T1000 (cell line): ENCODE results near the gene MEG3.

Experiments used
- DNase-seq: peaks from one replicate; lab custom pipeline; 2025; ENCODE audit warnings: mixed read lengths; lab: John Stamatoyannopoulos, UW

The MEG3 gene

DNA sequence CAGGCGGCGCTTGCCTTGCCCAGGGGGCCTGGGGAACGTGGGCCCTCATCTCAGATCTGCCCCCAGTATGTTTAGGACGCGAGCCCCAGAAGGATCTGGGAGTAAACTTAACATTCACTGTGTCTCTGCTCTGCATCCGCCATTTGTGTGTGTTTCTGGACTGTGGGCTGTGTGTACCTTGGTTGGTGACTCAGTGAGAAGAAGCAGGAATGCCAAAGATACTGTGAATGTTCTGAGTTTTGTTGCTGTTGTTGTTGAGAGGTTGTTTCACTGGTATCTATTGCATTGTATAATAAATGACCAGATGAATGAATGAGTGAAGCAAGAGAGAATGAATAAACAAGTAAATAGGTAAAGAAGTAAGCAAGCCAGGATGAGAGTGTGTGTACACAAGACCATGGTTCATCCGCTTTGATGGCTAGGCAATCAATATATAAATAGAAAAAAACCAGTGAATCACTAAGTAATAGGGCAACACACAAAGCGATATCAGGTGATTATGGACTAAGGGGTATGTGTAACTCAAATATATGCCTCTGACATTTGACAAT is 20.5 kb downstream of the MEG3 start:
- no peak for DNase-seq

GRCh38 chr14:100849115-100849781 is 23.3 kb downstream of the MEG3 start:
- no peak for DNase-seq

- peak; percentile 28 for DNase-seq
These were observed 25.1 kb downstream of the MEG3 start for GRCh38 chr14:100850841-100851585.

DNA sequence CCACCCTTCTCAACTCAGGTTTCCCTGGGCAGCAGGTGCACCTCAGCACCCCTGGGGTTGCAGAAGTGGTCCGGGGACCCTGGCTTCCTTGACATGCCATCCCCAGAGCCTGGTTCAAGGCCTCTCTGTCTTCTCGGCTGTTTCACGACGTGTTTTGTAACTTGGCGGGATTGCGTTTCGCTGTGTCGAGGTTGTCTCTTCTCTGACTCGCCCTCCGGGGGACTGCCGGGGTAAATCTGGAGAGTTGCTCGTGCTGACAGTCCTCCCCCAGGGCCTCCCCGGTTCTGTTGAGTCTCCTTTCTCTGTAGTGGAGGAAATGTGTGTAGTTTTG is 25.6 kb downstream of the MEG3 start:
- DNase-seq: no peak

DNA sequence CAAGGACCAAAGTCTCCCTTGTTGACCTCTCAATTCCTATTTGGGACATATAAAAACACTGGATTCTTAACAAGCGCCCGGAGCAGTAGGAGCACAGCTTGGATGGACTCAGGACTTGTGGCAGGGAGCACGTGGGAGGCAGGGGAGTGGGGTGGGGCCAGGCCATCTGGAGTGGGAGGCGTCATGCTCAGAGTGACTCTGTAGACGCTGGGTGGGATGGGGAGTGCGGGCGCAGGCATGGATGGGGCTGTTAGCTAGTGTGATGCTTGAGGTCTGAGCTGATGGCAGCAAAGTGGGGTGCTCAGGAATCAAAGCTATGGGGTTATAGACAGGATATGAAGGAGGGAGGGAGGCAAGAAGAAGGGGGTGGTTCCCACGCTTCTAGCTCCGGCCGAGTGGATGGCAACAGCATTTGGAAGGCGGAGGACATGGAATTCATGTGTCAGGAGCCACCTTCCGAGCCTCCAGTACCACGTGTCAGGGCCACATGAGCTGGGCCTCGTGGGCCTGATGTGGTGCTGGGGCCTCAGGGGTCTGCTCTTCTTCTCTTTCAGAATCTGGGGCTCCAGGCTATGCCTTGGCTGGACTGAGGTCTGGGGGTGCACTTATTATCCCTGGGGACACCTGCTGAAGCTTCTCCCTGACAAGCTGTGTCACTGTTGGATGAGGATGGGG is 26.2 kb downstream of the MEG3 start:
- DNase-seq: no peak

DNA sequence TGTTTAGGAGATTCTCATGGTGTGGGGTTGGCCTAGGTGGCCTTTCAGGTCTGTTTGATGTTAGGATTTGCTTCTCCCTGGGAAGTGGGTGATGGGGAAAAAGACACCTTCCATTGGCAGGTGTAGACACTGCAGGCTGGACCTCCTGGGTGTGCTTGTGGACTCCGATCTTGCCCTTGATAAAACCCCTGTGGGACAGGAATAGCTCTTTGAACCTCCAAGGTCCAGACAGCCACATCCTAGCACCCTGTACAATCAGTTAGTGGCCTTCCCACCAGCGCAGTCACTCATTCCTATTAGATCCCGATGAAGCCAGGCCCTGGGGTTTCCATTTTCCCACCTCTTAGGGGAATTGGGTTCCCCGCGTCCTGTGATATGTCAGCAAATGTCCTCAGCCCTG is 28.5 kb downstream of the MEG3 start:
- no peak for DNase-seq

DNA sequence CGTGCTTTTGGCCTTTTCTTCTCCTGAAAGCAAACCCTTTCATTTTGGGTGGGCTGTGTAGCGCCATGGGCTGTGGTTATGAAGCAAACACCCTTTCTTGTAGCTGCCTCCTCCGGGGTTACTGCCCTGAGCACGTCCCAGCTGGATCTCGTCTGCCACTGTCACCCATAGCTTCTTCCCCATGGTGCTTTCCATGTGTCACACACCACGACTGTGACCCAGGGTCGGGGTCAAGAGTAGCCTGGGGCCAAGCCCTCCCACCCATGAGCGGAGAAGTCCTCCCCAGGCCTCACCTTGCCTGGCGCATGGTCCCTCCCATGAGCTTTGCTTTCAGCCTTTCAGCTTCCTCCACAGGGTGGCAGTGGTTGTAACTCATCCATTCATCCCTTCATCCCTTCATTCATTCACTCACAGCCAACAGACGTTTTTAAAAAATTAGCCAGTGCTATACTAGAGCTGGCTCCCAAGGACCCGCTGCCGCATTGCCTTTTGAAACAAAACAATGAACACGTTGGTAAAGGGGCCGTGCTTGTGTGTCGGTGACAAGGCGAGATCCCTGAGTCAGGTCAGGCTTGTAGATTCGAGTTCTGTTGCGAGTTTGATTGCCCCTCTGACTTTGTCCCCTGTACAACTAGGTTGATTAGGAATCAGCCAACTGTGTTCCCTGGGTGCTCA is 29.5 kb downstream of the MEG3 start:
- DNase-seq: no peak

DNA sequence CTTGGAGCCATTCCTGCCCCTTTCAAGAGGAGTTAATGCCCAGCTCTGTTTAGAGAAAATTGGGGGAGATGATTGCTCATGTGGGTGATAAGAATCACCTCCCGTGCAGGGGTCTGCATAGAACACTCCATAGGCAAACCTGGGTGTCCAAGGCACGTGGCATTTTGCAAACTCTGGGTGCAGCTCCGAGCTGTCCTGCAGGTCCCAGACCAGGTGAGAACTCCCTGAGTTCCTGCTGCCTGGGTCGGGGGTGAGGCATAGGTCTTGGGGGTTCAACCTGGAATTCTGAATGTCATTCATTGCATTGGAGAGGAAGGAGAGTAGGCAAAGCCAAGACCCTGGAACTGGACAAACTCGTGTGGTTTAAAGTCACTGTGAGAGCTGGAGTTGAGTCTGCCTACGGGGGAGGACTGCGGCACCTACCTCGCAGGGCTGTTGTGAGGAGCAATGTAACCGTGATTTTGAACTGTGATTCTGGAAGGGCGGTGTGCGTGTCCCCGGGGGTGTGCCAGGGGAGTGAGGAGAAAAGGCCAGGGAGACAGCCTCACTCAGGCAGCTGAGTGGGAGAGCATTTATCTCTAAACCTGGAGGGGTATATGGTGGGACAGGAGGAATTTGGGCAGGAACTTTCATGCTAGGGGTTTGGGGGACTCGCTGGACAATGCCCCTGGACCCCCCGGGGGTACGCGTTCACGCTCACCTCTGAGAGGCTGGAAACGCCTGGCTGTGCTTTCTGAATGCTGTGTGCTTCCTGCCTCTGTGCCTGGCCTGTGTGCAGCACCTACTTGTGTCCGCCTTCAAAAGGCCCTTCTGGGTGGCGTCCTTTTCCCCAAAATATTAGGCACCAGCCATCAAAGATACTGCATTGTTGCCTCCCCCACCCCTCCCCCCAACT is 30.4 kb downstream of the MEG3 start:
- DNase-seq: no peak

DNA sequence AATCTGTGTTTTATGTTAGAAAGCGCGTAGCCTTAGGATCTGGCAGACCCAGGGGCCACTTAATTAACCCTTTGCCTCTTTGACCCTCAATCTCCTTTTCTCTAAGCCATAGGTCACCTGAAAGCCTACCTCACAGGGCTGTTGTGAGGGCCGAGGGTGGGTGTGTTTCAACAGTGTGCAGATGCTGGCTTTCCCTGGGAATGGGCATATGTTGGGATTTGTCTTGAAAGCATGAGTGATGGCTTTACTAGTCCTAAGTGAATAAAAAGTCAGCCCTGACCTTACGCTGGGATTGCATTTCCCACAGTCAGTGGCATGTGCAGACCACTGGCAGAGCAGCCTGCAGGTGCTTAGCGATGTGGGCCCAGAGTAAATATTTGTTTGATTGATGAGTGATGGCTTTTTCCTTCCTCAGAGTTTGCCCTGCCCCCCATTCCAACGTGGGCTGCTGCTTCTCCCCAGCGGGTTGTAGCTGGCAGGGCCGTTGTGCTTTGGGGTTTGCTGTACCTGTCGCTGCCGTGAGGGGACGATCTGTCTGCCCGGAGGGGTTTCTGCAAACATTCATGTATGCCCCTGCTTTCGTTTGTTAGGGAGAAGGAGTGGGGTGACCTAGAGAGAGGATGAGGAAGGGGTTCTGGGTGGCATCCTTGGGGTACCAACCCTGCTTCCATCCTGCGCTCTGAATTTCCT is 31.5 kb downstream of the MEG3 start:
- no peak for DNase-seq

DNA sequence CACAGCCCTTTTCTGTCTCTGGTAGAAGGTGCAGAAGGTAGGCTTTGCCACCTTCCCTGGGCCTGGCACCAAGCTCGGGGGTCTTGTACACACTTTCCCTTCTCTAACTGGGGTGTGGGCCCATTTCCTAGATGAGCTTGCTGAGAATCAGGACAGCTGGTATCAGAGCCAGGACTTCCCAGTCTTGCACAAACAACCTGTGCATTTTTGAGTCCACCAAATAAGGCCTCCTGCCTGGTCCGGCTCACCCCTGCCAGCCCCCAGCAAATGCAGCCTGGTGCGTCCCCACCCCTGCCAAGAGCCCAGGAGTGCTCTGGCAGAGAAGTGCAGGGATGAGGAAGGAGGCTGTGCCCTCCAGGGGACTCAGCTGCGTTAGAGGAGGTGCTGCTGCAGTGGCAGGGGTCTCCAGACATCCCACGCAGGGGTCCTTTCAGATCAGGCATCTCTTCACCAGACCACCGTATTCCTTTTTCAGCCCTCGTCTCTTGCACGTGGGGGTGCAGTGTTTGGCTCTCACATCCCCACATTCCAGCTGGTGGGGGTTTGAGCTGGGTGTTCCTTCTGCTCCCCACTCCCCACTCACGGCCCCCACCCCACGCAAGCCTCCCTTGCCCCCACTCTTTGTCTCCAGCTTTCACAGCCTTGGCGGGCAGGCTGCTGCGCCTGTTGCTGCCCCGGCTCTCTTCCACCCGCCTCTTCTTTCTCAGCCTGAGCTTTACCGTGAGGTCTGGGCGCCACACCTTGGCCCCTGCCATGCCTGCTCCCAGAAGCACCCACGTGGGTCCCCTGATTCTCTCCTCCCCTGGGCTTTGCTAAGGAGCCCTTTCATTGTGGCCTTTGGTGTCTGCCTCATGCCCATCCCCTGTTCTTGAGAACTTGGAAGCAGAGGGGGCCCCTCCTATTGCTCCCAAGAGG is 32.3 kb downstream of the MEG3 start:
- no peak for DNase-seq

DNA sequence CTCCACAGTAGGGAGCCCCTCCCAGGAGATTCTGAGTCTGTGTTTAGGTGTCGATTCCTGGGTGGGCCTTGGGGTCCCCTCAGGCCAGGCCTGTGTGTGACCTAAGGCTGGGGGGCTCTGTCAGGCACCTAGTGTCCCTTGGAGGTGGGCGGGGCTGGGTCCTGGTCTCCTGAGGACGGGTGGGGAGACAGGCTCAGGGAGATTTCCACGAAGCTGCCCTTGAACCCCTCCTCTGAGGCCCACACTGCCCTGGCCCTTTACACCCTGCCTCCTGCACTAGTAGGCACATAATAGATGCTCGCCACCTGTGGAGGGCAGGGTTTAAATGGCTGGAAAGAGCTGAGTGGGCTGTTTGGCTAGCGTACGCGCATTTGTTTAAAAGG is 32.9 kb downstream of the MEG3 start:
- no peak for DNase-seq

GRCh38 chr14:100859781-100860180 is 33.9 kb downstream of the MEG3 start:
- DNase-seq: no peak

DNA sequence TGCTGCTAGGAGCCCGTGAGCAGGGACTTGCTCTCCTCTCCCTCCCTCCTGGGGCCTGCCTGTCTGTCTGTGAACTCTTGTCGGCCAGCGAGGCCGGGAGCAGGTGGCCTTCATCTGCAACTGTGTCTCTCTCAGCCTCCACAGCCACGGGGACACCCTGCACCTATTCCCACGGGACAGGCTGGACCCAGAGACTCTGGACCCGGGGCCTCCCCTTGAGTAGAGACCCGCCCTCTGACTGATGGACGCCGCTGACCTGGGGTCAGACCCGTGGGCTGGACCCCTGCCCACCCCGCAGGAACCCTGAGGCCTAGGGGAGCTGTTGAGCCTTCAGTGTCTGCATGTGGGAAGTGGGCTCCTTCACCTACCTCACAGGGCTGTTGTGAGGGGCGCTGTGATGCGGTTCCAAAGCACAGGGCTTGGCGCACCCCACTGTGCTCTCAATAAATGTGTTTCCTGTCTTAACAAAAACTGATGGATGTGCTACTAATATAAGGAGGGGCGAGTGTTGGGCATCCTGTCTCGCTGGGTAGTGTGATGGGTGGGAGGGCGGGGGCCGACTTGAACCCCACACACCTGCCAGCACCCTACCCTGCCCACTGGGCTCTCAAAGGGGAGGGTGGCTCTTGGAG is 34.8 kb downstream of the MEG3 start:
- no peak for DNase-seq

DNA sequence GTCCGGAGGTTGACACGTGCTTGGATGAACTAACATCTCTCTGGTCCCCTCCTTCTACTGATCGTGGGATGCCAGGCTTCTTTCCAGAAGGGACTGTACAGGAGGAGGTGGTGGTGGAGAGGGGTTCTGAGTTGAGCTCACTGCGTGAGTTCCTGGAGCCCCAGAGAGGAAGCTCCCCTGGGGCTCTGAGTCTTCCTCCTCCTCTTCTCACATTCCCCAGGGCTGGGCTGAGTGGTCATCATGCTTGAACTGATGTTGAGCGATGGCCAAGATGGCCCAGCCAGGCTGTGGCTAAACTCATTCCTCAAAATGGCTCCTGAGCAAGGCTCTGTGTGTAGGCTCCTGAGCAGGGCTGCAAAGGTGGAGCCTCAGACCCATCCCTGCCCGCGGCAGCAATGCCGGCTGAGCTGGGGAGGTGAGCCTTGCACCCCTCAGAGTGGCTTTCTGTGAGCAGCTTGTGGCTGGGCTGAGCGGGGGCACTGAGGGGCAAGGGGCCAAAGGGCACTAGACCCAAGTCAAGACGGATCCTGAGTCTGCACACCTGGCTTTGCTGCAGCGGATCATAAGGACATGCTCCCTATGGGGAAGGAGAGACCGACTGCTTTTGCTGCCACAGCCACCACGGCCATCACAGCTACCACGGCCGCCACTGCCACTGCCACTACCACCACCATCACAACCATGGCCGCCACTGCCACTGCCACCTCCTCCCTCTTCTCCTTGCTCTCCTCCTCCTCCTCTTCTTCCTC is 35.4 kb downstream of the MEG3 start:
- no peak for DNase-seq

- DNase-seq: no peak
These were observed 36.0 kb downstream of the MEG3 start for GRCh38 chr14:100861937-100862247.

- no peak for DNase-seq
These were observed 36.4 kb downstream of the MEG3 start for GRCh38 chr14:100862277-100862676.

- no peak for DNase-seq
These were observed 36.9 kb downstream of the MEG3 start for GRCh38 chr14:100862793-100863192.

GRCh38 chr14:100864206-100864605 is 38.3 kb downstream of the MEG3 start:
- DNase-seq: no peak
